ENCODE measurements around the gene CCNI.

DNA sequence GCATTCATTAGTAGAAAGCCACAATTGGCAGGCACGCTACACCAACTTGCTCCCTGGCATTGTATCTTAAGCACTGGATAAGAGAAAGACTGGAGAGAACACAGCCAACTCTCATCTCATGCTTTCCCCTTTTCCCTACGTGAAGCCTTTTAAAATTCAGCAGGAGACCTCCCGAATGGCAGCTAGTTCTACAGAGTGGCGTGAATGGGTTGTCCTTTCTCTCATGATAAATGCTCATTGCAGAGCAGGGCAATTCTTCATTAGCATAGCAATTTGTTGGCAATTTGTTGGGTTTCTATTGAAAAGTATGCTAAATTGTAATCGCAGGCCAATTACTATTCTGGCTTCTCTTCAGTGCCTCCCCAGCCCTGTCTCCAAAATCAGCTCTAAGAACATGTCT, 78.3 kb downstream of the CCNI start:
- no peak for TF ChIP-seq POLR2A (IDR thresholded peaks at IDR 0.05)
- TF ChIP-seq, protein P1, sequence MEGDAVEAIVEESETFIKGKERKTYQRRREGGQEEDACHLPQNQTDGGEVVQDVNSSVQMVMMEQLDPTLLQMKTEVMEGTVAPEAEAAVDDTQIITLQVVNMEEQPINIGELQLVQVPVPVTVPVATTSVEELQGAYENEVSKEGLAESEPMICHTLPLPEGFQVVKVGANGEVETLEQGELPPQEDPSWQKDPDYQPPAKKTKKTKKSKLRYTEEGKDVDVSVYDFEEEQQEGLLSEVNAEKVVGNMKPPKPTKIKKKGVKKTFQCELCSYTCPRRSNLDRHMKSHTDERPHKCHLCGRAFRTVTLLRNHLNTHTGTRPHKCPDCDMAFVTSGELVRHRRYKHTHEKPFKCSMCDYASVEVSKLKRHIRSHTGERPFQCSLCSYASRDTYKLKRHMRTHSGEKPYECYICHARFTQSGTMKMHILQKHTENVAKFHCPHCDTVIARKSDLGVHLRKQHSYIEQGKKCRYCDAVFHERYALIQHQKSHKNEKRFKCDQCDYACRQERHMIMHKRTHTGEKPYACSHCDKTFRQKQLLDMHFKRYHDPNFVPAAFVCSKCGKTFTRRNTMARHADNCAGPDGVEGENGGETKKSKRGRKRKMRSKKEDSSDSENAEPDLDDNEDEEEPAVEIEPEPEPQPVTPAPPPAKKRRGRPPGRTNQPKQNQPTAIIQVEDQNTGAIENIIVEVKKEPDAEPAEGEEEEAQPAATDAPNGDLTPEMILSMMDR (IDR thresholded peaks at IDR 0.05), result no peak
